ENCODE data around the gene TDRD10.

DNA sequence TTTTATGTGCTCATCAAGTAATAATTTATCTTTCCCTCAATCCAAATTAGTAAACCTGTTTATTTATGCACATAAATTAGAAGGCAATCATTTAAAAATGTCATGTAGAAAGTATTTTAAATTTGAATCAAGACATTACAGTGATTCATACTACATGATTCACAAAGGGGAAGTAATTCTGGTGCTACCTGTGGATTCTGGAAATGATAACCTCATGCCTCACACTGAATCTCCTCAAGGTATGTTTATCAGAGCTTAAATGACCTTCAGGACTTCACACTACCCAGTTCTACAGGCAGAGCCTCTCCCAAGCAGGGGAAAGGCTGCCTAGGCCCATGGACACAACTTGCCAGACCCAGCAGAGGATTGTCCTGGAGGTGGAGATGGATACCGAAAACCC is 25.2 kb upstream of the TDRD10 start:
- TF ChIP-seq, protein P1, sequence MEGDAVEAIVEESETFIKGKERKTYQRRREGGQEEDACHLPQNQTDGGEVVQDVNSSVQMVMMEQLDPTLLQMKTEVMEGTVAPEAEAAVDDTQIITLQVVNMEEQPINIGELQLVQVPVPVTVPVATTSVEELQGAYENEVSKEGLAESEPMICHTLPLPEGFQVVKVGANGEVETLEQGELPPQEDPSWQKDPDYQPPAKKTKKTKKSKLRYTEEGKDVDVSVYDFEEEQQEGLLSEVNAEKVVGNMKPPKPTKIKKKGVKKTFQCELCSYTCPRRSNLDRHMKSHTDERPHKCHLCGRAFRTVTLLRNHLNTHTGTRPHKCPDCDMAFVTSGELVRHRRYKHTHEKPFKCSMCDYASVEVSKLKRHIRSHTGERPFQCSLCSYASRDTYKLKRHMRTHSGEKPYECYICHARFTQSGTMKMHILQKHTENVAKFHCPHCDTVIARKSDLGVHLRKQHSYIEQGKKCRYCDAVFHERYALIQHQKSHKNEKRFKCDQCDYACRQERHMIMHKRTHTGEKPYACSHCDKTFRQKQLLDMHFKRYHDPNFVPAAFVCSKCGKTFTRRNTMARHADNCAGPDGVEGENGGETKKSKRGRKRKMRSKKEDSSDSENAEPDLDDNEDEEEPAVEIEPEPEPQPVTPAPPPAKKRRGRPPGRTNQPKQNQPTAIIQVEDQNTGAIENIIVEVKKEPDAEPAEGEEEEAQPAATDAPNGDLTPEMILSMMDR (IDR thresholded peaks at IDR 0.05): no peak
- TF ChIP-seq POLR2AphosphoS5 (IDR thresholded peaks at IDR 0.05; ENCODE audit: insufficient read depth in 1 of 2, low read depth in 1 of 2): no peak

All from vagina (tissue), 2 donors.